ENCODE data around the gene PRKAG1. TPM values are rescaled to one million over a fixed set of nuclear protein-coding genes. Genes with fewer than 3 reads are reported as not detected.
A peak's percentile ranks its signal among the peaks of the same experiment; 100 is the strongest.

PRKAG1 gene
- polyA plus RNA-seq, 2 donors, result 52.5 to 54.7 TPM

- no peak overlapping the region for H3K27ac ChIP-seq (ENCODE audit: low read depth in 2 of 2, low read length in 1 of 2)
- H3K4me1 ChIP-seq (ENCODE audit: control insufficient read depth in 2 of 2, insufficient read depth in 2 of 2, low read length in 1 of 2), result peaks cover 0 to 9% of the 10 kb centered on the region in 2 donors
- WGBS, 2 donors, result 91 to 92% methylated on average over 13 of the region's 13 CpGs
- H3K36me3 ChIP-seq (ENCODE audit: control insufficient read depth in 2 of 2, insufficient read depth in 2 of 2, low read length in 1 of 2), result peaks cover 31 to 77% of the 10 kb centered on the region in 2 donors
- H3K4me3 ChIP-seq (ENCODE audit: low read depth in 1 of 2, low read length in 2 of 2), result no peak overlapping the region
- no peaks in the 10 kb centered on the region for H3K27me3 ChIP-seq (ENCODE audit: control insufficient read depth in 1 of 2, insufficient read depth in 2 of 2, low read length in 2 of 2)
- H3K9me3 ChIP-seq (ENCODE audit: control insufficient read depth in 2 of 2, insufficient read depth in 1 of 2, low read depth in 1 of 2, low read length in 1 of 2), result no peaks in the 10 kb centered on the region
Measured at GRCh38 chr12:49050507-49051372, 32.2 kb upstream of the PRKAG1 start.

- no peak overlapping the region for H3K27ac ChIP-seq (ENCODE audit: low read depth in 2 of 2, low read length in 1 of 2)
- no peak overlapping the region for H3K4me3 ChIP-seq (ENCODE audit: low read depth in 1 of 2, low read length in 2 of 2)
- H3K27me3 ChIP-seq (ENCODE audit: control insufficient read depth in 1 of 2, insufficient read depth in 2 of 2, low read length in 2 of 2), result no peaks in the 10 kb centered on the region
- H3K4me1 ChIP-seq (ENCODE audit: control insufficient read depth in 2 of 2, insufficient read depth in 2 of 2, low read length in 1 of 2), result peaks cover 0 to 6% of the 10 kb centered on the region in 2 donors
- H3K36me3 ChIP-seq (ENCODE audit: control insufficient read depth in 2 of 2, insufficient read depth in 2 of 2, low read length in 1 of 2), result peaks cover 35 to 83% of the 10 kb centered on the region in 2 donors
- no peaks in the 10 kb centered on the region for H3K9me3 ChIP-seq (ENCODE audit: control insufficient read depth in 2 of 2, insufficient read depth in 1 of 2, low read depth in 1 of 2, low read length in 1 of 2)
- 78 to 82% methylated on average over 20 of the region's 20 CpGs for WGBS, 2 donors
Measured at GRCh38 chr12:49049566-49050224, 31.1 kb upstream of the PRKAG1 start.

DNA sequence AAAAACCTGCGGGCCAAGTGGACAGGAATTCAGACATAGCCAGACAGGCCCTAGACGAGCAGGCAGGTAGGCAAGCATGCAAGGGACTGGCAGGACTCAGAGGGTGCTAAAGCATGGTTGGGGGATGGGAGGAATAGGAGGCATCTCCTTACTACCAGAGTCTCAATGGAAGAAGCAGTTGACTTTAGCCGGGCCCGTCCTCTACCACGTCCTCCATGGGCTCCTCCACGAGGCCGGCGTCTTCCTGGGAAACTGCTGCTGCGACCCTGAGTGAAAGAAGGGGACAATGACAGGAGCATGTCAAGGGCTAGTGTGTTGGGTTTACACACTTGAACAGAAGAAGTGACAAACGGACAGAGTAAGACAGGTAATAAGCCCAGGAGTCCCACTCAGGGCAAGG is 30.4 kb upstream of the PRKAG1 start:
- Histone ChIP-seq H3K9me3 (ENCODE audit: control insufficient read depth in 2 of 2, insufficient read depth in 1 of 2, low read depth in 1 of 2, low read length in 1 of 2) (no peaks in the 10 kb centered on the region), H3K4me3 (ENCODE audit: low read depth in 1 of 2, low read length in 2 of 2) (no peak overlapping the region), H3K36me3 (ENCODE audit: control insufficient read depth in 2 of 2, insufficient read depth in 2 of 2, low read length in 1 of 2) (peaks cover 39 to 84% of the 10 kb centered on the region in 2 donors), H3K27me3 (ENCODE audit: control insufficient read depth in 1 of 2, insufficient read depth in 2 of 2, low read length in 2 of 2) (no peaks in the 10 kb centered on the region), H3K27ac (ENCODE audit: low read depth in 2 of 2, low read length in 1 of 2) (no peak overlapping the region), H3K4me1 (ENCODE audit: control insufficient read depth in 2 of 2, insufficient read depth in 2 of 2, low read length in 1 of 2) (peaks cover 0 to 6% of the 10 kb centered on the region in 2 donors)
- 89 to 94% methylated on average over 10 of the region's 10 CpGs for WGBS, 2 donors

GRCh38 chr12:49046129-49046895 is 27.7 kb upstream of the PRKAG1 start:
- WGBS, 2 donors, result 90% methylated on average over 12 of the region's 12 CpGs
- H3K9me3 ChIP-seq (ENCODE audit: control insufficient read depth in 2 of 2, insufficient read depth in 1 of 2, low read depth in 1 of 2, low read length in 1 of 2), result no peaks in the 10 kb centered on the region
- H3K4me1 ChIP-seq (ENCODE audit: control insufficient read depth in 2 of 2, insufficient read depth in 2 of 2, low read length in 1 of 2), result no peaks in the 10 kb centered on the region
- no peak overlapping the region for H3K27ac ChIP-seq (ENCODE audit: low read depth in 2 of 2, low read length in 1 of 2)
- H3K4me3 ChIP-seq (ENCODE audit: low read depth in 1 of 2, low read length in 2 of 2), result no peak overlapping the region
- peaks cover 43 to 84% of the 10 kb centered on the region in 2 donors for H3K36me3 ChIP-seq (ENCODE audit: control insufficient read depth in 2 of 2, insufficient read depth in 2 of 2, low read length in 1 of 2)
- no peaks in the 10 kb centered on the region for H3K27me3 ChIP-seq (ENCODE audit: control insufficient read depth in 1 of 2, insufficient read depth in 2 of 2, low read length in 2 of 2)

DNA sequence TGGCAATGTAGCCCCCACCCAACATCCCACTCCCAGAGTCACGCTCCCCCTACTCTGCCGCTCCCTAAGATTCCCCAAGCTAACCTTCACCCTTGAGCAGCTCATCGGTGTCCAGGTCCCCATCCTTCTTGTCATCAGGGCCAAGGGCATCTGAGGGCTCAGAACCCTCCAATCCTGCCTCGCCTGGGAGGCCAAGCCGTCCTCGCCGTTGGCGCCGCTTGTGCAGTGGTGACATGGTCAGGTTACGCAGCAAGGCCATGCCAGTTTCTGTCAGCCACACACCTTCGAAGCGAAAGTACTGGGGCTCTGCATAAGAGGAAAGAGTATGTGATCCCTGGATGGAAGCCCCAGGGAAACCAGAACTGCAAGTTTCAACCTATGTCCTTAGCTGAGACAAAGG is 26.1 kb upstream of the PRKAG1 start:
- peaks cover 56 to 82% of the 10 kb centered on the region in 2 donors for H3K36me3 ChIP-seq (ENCODE audit: control insufficient read depth in 2 of 2, insufficient read depth in 2 of 2, low read length in 1 of 2)
- H3K9me3 ChIP-seq (ENCODE audit: control insufficient read depth in 2 of 2, insufficient read depth in 1 of 2, low read depth in 1 of 2, low read length in 1 of 2), result no peaks in the 10 kb centered on the region
- H3K4me3 ChIP-seq (ENCODE audit: low read depth in 1 of 2, low read length in 2 of 2), result no peak overlapping the region
- H3K4me1 ChIP-seq (ENCODE audit: control insufficient read depth in 2 of 2, insufficient read depth in 2 of 2, low read length in 1 of 2), result no peaks in the 10 kb centered on the region
- peak overlapping the region in 1 of 2 donors; percentile 5 for H3K27ac ChIP-seq (ENCODE audit: low read depth in 2 of 2, low read length in 1 of 2)
- WGBS, 2 donors, result 96 to 98% methylated on average over 12 of the region's 12 CpGs
- H3K27me3 ChIP-seq (ENCODE audit: control insufficient read depth in 1 of 2, insufficient read depth in 2 of 2, low read length in 2 of 2), result no peaks in the 10 kb centered on the region

DNA sequence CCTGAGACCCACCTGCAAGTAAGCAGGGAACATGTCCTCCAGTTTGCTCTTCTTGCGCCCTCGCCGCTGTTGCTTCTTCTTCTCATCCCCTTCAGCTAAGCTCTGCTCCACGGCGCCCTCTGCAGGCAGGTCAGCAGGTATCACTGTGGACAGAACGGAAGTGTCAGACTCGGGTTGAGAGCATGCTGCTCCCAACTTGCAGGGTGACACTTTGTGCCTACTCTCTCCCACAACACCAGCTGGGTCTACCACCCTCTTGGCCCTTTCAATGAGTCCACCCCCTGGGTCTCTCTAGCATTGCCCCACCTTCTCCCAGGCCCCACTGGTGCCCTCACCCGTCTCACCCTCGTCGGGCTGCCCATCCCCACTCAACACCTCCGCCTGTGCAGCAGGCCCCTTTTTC is 25.3 kb upstream of the PRKAG1 start:
- Histone ChIP-seq H3K9me3 (ENCODE audit: control insufficient read depth in 2 of 2, insufficient read depth in 1 of 2, low read depth in 1 of 2, low read length in 1 of 2) (no peaks in the 10 kb centered on the region), H3K36me3 (ENCODE audit: control insufficient read depth in 2 of 2, insufficient read depth in 2 of 2, low read length in 1 of 2) (peaks cover 59 to 82% of the 10 kb centered on the region in 2 donors), H3K27ac (ENCODE audit: low read depth in 2 of 2, low read length in 1 of 2) (no peak overlapping the region), H3K4me1 (ENCODE audit: control insufficient read depth in 2 of 2, insufficient read depth in 2 of 2, low read length in 1 of 2) (no peaks in the 10 kb centered on the region), H3K27me3 (ENCODE audit: control insufficient read depth in 1 of 2, insufficient read depth in 2 of 2, low read length in 2 of 2) (no peaks in the 10 kb centered on the region), H3K4me3 (ENCODE audit: low read depth in 1 of 2, low read length in 2 of 2) (no peak overlapping the region)
- 55 to 59% methylated on average over 11 of the region's 11 CpGs for WGBS, 2 donors

DNA sequence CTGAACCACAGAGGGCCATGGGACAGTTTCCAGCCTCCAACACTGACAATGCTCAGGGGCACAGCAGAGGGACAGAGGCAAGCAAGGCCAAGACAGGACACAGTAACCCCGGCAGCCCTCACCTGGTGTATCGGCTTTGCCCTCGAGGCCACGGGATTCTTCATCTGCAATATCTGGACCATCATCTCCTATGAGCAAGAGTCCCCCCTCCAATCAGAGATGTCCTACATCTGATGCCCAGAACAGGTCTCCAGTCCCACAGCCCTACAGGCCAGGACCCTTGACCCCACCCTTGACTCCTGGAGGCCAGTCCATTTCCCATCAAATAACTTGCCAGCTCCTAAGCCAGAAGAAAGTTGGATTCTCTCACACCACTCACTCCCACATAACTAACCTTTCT is 24.7 kb upstream of the PRKAG1 start:
- no peaks in the 10 kb centered on the region for H3K4me1 ChIP-seq (ENCODE audit: control insufficient read depth in 2 of 2, insufficient read depth in 2 of 2, low read length in 1 of 2)
- H3K27me3 ChIP-seq (ENCODE audit: control insufficient read depth in 1 of 2, insufficient read depth in 2 of 2, low read length in 2 of 2), result no peaks in the 10 kb centered on the region
- WGBS, 2 donors, result 90 to 97% methylated on average over 4 of the region's 4 CpGs
- no peaks in the 10 kb centered on the region for H3K9me3 ChIP-seq (ENCODE audit: control insufficient read depth in 2 of 2, insufficient read depth in 1 of 2, low read depth in 1 of 2, low read length in 1 of 2)
- H3K36me3 ChIP-seq (ENCODE audit: control insufficient read depth in 2 of 2, insufficient read depth in 2 of 2, low read length in 1 of 2), result peaks cover 55 to 83% of the 10 kb centered on the region in 2 donors
- no peak overlapping the region for H3K27ac ChIP-seq (ENCODE audit: low read depth in 2 of 2, low read length in 1 of 2)
- no peak overlapping the region for H3K4me3 ChIP-seq (ENCODE audit: low read depth in 1 of 2, low read length in 2 of 2)

DNA sequence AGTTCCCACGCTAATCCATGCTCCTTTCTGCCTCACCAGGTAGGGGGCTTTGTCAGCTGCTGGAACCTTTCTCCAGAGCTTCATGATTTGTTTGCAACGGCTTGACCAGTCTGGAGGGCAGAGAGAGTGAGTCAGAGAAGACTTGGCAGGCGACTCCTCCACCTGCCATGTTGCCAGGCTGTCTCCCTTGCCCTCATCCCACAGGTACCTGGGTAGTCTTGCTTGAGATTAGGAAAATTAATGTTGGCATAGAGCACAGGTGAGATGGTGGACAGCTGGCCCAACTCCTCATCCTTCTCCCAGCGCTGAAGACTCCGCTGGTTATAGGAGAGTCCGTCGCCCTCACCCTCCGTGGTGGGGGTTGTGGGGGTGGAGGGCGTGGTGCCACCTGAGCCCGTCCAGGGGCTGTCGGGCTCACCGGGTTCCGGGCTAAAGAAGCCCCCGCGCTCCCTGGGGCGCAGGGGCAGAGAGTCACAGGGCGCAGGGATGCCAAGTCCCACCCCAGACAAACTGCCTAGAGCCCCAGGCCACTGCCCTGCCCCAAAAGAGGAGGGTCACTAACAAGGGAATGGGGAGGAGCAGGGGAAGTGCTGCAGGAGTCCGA is 23.4 kb upstream of the PRKAG1 start:
- no peaks in the 10 kb centered on the region for H3K4me1 ChIP-seq (ENCODE audit: control insufficient read depth in 2 of 2, insufficient read depth in 2 of 2, low read length in 1 of 2)
- H3K4me3 ChIP-seq (ENCODE audit: low read depth in 1 of 2, low read length in 2 of 2), result no peak overlapping the region
- 84 to 87% methylated on average over 18 of the region's 18 CpGs for WGBS, 2 donors
- H3K27me3 ChIP-seq (ENCODE audit: control insufficient read depth in 1 of 2, insufficient read depth in 2 of 2, low read length in 2 of 2), result no peaks in the 10 kb centered on the region
- no peak overlapping the region for H3K27ac ChIP-seq (ENCODE audit: low read depth in 2 of 2, low read length in 1 of 2)
- no peaks in the 10 kb centered on the region for H3K9me3 ChIP-seq (ENCODE audit: control insufficient read depth in 2 of 2, insufficient read depth in 1 of 2, low read depth in 1 of 2, low read length in 1 of 2)
- H3K36me3 ChIP-seq (ENCODE audit: control insufficient read depth in 2 of 2, insufficient read depth in 2 of 2, low read length in 1 of 2), result peaks cover 59 to 89% of the 10 kb centered on the region in 2 donors
